HG03575 (cell line): ENCODE data around the gene CCDC126.
"Not testable (repeated sequence)": the region's sequence is repeated elsewhere in the genome, so short reads cannot be mapped to it uniquely, and the experiment has no call there.

Experiments
- ATAC-seq: cut with Tn5 transposase; IDR thresholded peaks from one replicate; pipeline ENCODE4 v1.9.1; 2021; ENCODE audit not compliant: unreplicated experiment, insufficient number of reproducible peaks, low FRiP score; ENCODE audit errors: extremely low read depth

The CCDC126 gene

DNA sequence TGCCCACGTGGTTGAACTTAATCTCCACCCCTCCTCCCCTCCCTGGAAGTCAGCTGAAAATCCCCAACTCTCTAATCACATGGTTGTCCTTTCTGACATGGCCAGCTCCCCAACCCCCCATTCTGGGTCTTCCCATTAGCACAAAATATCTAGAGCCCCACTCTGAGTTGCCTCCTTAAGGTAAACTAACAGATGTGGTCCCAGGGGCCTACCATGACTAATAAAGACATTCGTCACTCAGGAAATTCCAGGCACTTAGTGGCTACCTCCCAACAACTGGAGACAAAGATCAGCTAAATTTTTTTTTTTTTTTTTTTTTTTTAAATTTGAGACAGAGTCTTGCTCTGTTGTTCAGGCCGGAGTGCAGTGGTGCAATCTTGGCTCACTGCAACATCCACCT is 21.1 kb downstream of the CCDC126 start:
- no peak for ATAC-seq

GRCh38 chr7:23619141-23619540 is 22.0 kb downstream of the CCDC126 start:
- ATAC-seq, result no peak

GRCh38 chr7:23622506-23622925 is 25.3 kb downstream of the CCDC126 start:
- ATAC-seq, result no peak

DNA sequence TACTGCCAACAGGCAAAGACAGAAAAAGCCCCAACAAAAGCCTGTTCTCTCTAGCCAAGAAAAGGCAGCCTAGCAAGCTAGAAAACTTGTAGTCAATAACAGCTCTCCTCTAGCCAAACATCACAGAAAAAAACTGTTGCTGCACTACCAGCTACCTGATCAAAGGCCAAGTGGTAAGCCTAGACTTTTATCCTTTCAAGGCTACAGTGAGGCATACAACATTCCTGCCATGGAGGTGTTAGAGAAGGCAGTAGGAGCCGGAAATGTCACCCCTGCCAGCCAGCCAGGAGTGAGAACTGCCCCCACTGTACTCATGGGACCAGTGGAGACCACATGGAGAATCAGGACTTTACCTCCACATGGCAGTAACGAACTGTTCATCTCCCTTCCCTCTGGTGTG is 31.2 kb downstream of the CCDC126 start:
- ATAC-seq, result no peak

GRCh38 chr7:23633417-23633816 is 36.2 kb downstream of the CCDC126 start:
- no peak for ATAC-seq

- ATAC-seq, result no peak
Measured at GRCh38 chr7:23645822-23646221, 48.6 kb downstream of the CCDC126 start.

DNA sequence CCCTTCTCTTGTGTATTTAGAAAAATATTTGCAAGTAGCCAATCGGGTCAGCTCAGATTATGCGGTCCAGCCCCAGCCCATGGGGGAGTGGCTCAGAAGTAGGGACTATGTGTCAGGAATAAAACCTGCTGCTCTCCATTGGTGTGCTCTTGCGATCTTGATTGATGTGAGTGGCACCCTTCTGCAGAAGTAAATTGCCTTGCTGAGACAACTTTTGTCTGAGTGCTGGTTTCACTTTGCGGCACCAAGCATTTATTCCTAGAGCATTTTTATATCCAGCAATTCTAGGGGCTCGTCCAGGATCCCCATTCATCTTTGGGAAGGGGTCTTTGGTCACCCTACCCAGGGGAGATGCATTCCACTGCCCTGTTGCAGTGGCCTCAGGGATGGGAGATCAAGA is 56.8 kb downstream of the CCDC126 start:
- no peak for ATAC-seq

- no peak for ATAC-seq
Measured at GRCh38 chr7:23654508-23654907, 57.3 kb downstream of the CCDC126 start.

- no peak for ATAC-seq
Measured at GRCh38 chr7:23655433-23655832, 58.3 kb downstream of the CCDC126 start.

GRCh38 chr7:23658831-23659427 is 61.7 kb downstream of the CCDC126 start:
- ATAC-seq, result no peak

- no peak for ATAC-seq
Measured at GRCh38 chr7:23661385-23661784, 64.2 kb downstream of the CCDC126 start.

- no peak for ATAC-seq
Measured at GRCh38 chr7:23662124-23662983, 65.2 kb downstream of the CCDC126 start.

DNA sequence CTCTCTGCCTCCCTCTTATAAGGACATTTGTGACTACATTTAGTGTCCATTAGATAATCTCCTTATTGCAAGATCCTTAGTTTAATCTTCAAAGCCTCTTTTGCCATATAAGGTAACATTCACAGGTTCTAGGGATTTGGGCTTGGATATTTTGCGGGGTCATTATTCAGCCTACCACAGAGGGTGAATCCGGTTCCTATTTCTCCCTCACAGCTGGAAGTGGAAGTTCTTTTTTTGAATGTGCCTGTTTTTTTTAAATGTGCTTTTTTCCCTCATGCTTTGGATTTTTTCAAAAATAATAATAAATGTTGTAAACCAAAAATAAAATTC is 65.8 kb downstream of the CCDC126 start:
- no peak for ATAC-seq

DNA sequence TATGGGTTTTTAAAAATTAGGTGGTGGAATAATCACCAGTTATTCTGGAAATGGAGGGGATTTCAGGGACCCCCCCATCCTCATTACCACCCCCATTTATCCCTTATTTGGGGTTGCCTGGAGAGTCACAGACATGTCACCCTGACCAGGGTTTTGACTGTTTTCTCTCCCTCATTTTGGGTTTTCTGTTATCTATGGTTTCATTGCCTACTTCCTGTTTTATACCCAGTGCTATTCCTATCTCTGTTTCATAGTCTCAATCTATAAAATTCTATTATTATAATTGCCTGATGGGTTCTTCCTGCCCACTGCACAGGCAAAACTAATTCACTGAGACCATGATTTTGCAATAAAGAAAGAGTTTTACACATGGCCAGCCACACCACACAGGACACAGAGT is 66.9 kb downstream of the CCDC126 start:
- no peak for ATAC-seq

DNA sequence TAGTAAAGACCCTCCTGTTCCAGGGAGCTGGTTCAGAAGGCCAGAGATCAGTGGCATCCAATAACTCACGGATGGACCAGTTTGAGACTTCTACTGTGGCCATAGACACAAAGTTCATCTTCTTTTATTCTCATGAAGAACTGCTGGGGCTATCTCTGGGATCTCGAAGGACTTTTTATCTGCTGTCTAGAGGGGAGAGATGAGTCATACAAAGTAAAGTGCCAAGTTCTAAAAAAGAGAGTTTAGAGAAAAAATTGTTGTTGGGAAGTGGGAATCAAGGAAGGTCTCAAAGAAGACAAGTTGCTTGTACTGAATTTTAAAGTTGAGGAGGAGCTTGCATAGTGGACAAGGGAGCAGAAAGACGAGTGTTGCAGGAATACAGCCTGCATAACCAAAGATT is 74.9 kb downstream of the CCDC126 start:
- ATAC-seq, result no peak

GRCh38 chr7:23679898-23680413 is 82.8 kb downstream of the CCDC126 start, which contains the start of gene FAM221A:
TSS of gene FAM221A (plus strand) at chr7:23680199. CDS start at chr7:23680219, 20 bp downstream.
- ATAC-seq, result no peak

DNA sequence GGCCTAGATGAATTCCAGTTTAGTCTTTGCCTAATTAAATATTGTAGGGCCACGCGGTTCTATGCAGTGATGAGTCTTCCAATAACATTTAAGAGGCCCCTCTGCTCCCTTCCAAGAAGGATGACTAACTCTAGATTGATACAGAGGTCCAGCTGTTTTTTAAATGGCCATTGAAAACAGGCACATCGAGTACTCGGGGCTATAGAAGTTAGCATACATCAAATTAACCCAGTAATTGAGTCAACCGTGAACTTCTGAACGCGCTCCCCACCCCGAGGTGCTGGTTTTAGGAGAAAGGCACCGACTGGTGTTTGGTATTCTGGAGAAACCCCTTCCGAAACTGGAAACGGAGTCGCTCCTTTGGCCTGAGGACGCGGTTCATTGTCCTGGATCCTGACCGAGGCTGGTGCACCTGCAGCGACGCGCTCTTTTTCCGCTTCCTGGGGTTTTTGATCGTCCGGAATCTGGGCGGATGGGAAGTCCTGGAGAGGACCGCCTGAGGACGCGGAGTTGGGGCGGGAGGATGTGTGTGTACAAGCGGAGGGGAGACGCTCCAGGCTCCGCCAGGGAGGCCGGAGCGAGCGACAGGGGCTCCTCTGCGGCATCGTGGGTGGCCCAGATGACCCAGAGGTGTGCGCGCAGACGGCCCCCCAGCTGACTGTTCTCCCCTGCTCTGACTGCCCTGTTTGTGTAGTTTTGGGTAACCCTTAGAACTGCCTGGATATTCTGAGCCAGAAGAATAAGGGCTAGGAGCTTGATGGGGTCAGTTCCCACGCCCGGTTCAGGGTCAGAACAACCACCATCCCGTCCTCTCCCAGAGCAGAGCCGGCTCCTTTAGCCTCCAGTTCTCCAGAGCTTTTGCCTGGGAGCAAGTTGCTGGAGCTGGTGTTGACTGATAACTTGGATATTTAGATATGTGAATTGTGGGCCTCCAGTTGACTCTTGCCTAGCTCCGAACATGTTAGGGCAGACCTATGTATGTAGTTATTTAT is 83.5 kb downstream of the CCDC126 start:
- no peak for ATAC-seq

DNA sequence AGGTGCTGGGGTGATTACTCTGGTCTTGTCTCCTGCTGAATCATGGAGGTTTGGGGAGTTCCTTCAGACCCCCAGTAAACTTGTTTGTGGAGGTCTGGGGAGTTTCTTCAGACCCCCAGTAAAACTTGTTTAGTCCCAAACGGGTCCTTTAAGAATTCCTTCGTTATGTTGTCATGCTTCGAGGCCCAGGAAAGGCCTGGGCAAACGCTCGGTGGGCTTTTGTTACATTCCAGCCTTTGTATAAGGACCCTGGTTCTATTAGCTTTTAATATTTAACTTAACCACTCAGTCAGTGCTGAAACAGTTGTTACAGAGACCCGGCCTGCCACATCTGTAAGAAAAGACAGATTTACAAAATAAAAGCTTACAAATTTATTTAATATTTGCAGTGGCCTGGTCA is 86.9 kb downstream of the CCDC126 start:
- not testable (repeated sequence) for ATAC-seq

DNA sequence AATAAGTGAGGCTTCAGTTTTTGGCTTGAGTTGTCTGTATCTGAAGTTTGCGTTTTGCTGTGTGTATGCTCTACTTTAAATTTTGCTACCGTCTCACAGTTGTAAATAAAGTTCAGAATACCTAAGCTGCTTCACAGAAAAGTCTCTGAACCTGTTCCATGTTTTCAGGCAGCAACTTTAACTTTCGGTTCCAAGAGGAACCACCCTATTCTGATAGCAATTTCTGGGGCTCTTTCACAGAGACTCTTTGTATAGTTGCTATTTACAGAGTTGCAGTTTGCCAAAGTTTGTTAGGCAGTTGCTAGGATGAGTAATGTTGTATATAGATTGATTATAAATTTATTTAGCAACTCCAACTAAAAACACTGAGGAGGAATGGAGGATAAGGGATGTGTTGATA is 88.5 kb downstream of the CCDC126 start:
- ATAC-seq, result no peak
